CD4-positive, alpha-beta T cell treated with Interleukin-17A for 4 hours (primary cell): ENCODE results near the gene CHEK2.
"Not testable (repeated sequence)": the region's sequence is repeated elsewhere in the genome, so short reads cannot be mapped to it uniquely, and the experiment has no call there.

ENCODE experiments used
- DNase-seq: peaks from one replicate; pipeline ENCODE4 v3.0.0-alpha.2; 2020; ENCODE audit warnings: mixed read lengths

CHEK2 gene

DNA sequence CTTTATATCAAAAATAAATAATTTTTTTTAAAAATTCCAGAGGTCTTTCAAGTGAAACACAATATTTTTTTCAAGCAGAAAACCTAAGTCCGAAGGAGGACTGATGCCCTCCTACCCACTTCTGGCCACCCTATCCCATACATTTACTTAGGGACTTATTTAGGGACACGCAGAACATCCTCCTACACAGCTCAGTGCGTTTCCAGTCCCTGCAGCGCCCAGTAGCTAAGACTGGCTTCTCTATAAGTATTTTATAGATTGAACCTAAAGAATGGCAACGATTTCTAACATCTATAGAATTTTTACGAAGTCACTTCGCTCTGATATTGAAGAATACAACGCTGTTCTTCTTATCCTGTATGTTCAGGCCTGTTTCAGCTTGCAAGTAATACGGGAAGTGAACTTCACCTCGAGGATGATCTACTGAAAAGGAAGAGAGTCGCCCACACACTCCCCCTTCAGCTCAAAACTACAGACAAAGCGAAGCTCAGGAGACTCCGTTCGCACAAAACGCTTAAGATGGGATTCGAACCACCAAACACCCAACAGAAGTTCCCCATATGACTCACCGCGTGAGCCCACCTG is 328 bp downstream of the CHEK2 start:
- no peak for DNase-seq

DNA sequence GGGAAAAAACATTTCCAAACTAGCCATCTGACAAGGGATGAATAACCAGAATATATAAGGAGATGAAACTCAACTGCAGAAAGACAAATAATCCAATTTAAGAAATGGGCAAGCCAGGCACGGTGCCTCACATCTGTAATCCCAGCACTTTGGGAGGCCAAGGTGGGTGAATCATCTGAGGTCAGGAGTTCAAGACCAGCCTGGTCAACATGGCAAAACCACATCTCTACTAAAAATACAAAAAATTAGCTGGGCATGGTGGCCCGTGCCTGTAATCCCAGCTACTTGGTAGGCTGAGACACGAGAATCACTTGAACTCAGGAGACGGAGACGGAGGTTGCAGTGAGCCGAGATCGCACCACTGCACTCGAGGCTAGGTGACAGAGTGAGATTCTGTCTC is 2.7 kb downstream of the CHEK2 start:
- not testable (repeated sequence) for DNase-seq

GRCh38 chr22:28737701-28738100 is 3.9 kb downstream of the CHEK2 start:
- DNase-seq: no peak

- DNase-seq: no peak
Measured at GRCh38 chr22:28736301-28737155, 5.1 kb downstream of the CHEK2 start.

DNA sequence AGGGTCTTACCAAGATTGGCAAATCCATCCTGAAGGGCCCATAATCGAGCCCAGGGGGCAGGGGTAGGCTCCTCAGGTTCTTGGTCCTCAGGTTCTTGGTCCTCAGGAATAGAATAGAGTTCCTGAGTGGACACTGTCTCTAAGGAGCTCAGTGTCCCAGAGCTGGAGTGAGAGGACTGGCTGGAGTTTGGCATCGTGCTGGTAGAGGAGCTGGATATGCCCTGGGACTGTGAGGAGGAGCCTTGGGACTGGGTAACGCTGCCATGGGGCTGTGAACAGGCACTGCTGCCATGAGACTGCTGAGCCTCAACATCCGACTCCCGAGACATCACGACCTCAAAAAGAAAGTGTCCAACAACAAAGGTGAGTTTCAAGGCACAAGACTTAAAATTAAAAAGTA is 7.2 kb downstream of the CHEK2 start:
- DNase-seq: no peak

DNA sequence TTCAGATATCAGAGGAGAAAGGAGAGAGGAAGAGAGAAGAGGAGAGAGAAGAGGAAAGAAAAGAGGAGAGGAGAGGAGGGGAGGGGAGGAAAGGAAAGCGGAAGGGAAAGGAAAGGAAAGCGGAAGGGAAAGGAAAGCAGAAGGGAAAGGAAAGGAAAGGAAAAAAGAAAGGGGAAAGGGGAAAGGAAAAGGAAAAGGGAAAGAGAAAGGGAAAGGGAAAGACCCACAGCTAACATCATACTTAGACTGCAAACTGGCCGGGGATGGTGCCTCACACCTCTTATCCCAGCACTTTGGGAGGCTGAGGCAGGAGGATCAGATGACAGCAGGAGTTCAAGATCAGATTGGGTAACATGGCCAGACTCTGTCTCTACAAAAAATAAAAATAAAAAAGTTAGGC is 11.4 kb downstream of the CHEK2 start:
- DNase-seq: no peak

GRCh38 chr22:28728621-28729313 is 12.9 kb downstream of the CHEK2 start:
- no peak for DNase-seq

GRCh38 chr22:28728002-28728401 is 13.6 kb downstream of the CHEK2 start:
- no peak for DNase-seq

DNA sequence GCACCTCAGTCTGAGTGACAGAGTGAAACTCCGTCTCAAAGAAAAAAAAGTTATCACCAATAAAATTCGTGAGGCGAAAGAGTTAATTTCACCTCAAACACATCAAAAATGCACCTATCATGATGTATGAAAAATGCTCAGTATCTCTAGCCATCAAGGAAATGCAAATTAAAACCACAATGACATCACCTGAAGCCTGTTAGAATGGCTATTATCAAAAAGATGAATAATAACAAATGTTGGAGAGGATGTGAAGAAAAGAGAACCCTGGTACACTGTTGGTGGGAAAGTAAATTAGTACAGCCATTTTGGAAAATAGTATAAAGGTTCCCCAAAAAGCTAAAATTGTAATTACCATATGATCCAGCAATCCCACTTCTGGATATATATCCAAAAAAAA is 23.6 kb downstream of the CHEK2 start:
- DNase-seq: no peak

DNA sequence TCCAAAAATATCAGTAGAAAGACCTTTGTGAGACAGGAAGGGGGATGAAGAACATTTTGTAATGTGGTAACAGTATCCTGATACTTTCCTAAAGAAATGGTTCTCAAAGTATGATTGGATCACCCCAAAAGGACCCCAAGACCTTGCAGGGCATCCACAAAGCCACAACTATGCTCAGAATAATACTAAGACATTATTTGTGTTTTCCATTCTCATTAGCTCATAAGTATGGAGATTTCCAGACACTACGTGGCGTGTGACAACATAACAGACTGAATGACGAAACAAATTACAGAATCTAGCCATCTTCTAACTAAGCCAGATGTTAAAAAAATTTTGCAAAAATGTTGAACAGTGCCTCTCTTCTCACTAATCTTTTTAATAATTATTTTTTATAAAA is 24.9 kb downstream of the CHEK2 start:
- DNase-seq: no peak

GRCh38 chr22:28715611-28716010 is 26.0 kb downstream of the CHEK2 start:
- DNase-seq: no peak

DNA sequence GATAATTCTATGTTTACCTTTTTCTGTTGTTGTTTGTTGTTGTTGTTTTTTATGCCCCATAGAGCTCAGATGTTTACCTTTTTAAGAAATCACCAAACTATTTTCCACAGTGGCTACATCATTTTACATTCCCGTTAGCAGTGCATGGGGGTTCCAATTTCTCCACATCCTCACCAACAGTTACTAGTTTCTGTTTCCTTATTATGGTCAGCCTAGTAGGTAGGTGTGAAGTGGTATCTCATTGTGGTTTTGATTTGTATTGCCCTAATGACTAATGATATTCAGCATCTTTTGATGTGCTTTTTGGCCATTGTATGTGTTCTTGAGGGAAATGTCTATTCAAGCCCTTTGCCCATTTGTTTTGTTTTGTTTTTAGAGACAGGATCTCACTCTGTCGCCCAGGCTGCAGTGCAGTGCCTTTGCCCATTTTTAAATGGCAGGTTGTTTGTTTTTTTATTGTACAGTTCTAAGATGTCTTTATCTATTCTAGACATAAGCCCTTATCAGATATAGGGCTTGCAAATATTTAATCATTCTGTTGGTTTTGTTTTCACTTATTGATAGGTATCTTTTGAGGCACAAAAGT is 27.5 kb downstream of the CHEK2 start:
- DNase-seq: no peak

GRCh38 chr22:28711820-28712777 is 29.5 kb downstream of the CHEK2 start:
- DNase-seq: no peak

DNA sequence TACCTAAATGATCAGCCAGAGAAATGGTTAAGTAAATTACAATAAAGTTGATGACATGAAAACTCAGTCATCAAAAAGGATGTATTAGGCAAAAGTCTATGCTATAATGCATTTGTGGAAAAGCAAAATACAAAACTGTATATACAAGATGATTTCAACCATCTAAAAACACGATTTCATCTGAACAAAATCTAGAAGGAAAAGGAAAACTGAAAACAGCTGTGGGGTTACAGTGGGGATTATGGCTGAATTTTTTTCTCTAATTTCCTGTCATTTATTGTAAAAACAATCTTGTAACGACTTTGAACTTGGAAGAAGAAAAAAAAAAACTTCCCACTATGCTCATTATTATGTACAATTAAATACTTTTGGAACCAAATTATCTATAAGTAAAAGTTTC is 30.3 kb downstream of the CHEK2 start:
- no peak for DNase-seq

GRCh38 chr22:28710576-28711191 is 30.9 kb downstream of the CHEK2 start:
- DNase-seq: no peak

DNA sequence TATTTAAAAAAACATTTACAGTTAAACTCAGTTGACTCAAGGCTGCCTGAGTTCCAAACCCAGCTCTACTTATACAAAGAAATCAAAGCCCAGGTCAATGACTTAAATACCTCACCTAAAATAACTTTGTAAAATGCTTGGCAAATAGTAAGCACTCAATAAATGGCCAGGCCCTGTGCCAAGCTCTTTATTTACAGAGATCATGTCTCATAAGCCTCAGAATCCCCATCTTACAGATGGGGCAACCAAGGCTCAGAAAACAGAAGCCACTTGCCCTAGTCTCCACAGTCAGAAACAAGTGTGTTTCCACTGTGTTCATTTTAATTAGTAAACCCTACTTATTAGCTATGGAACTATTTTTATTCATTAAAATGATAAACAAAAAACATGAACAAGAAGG is 31.5 kb downstream of the CHEK2 start:
- DNase-seq: no peak

DNA sequence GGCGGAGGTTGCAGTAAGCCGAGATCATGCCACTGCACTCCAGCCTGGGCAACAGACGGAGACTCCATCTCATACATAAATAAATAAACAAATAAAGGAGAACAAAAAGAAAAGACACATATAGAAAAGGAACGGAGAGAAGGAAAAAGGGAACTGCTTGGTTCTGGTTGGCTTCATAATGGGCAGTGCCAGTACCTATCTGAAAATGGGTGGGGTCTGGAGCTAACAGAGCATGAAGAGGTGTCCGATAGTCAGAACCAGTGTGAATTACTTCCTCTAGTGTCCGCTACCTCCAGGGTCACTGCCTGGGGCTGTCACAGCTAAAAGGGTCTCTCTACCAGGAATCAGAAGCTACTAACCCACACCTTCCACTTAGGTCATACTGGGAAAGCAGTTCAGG is 34.8 kb downstream of the CHEK2 start:
- DNase-seq: no peak

DNA sequence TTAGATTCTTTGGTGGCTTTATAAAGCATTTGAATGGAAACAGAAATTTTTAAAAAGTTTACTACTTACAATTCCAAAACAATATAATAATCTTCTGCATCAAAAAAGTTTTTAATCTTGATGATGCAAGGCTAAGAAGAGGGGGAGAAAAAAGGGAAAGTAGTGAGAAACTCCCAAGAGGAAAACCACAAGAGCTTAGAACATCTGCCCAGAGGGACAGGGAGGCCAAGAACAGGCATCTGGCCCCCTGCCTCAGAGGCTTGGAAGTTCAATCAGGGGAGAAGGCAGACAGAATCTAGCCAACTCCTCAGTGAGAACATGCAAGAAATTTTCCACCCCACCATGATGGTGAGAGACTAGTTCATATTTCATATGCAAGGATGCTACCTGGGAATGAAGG is 38.2 kb downstream of the CHEK2 start:
- no peak for DNase-seq

DNA sequence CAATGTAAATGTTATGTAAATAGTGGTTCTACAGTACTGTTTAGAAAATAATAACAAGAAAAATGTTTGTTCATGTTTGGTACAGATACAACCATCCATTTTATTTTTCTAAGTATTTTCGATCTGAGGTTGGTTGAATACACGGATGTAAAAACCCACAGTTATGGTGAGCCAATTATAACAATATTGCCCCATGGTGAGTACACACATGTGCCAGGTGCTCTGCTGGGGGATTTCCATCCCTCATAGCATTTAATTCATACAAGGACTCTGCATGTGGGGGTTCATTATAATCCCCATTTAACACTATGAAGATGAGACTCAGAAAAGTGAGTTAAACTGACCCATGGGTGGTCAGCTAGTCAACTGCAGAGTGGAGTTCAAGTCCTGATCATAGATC is 38.7 kb downstream of the CHEK2 start:
- DNase-seq: no peak

DNA sequence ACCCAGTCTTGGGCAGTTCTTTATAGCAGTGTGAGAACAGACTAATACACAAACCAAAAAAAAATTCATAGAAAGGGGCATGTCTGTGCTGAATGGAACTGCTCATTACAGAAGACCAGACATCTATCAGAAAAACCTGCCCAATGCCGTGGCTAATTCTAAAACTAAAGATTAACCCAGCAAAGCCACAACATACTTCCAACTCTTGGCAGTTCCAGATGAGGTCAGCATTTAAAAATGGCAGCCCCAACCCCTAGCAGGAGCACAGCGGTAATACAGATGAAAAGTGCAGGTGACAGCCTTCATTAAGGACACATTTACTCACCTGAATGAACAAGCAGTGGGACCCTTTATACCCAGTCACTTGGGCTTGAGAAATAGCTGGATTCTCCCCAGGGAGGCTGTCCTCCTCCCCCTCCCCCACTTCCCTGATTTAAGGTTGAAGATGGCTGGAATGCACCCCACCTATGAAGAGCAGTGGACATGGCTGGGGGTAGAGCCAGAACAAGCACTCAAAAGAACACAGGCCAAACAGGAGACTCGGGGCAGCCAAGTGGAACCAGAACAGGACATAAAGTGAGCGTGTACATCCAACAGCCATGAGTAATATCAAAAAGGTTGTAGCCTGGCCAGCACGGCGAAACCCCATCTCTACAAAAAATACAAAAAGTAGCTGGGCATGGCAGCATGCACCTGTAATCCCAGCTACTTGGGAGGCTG is 48.4 kb downstream of the CHEK2 start:
- DNase-seq: not testable (repeated sequence)

DNA sequence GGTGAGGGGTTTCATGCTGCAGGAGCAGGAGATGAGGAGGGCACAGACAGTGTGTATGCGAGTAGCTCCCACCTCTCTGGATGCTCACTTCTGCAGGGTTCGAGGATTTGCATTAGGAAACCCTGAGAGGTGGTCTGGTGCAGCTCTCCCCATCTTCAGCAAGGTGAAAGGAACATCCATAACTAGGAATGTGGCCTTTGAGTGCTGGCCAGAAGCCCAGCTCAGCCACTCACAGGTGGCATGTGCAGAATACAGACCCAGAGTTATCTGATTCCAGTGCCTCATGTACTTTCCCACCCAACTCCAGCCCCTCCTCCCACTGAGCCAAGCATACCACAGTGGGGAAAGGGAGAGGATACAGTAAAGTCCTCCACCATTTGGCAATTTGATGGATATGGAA is 51.8 kb downstream of the CHEK2 start:
- DNase-seq: not testable (repeated sequence)
